KOPT-K1 (cell line): ENCODE results near the gene EIF3L.

Experiments used
- H3K27ac ChIP-seq: fragments of 200-600 bp; sonication (generic); 2 replicates; pipeline ENCODE4 v1.5.1; 2016; ENCODE audit warnings: antibody characterized with exemption, mild to moderate bottlenecking, low read depth, low read length; ENCODE audit not compliant: poor library complexity, severe bottlenecking
- H3K36me3 ChIP-seq: fragments of 200-600 bp; sonication (generic); 2 replicates; pipeline ENCODE4 v1.5.1; 2017; ENCODE audit warnings: antibody characterized with exemption, mild to moderate bottlenecking, low read length, moderate library complexity; ENCODE audit not compliant: insufficient read depth
- H3K9me3 ChIP-seq: fragments of 200-600 bp; sonication (generic); 2 replicates; pipeline ENCODE4 v1.5.1; 2017; ENCODE audit warnings: antibody characterized with exemption, low read length, mild to moderate bottlenecking; ENCODE audit not compliant: insufficient read depth, poor library complexity, severe bottlenecking

Gene EIF3L

DNA sequence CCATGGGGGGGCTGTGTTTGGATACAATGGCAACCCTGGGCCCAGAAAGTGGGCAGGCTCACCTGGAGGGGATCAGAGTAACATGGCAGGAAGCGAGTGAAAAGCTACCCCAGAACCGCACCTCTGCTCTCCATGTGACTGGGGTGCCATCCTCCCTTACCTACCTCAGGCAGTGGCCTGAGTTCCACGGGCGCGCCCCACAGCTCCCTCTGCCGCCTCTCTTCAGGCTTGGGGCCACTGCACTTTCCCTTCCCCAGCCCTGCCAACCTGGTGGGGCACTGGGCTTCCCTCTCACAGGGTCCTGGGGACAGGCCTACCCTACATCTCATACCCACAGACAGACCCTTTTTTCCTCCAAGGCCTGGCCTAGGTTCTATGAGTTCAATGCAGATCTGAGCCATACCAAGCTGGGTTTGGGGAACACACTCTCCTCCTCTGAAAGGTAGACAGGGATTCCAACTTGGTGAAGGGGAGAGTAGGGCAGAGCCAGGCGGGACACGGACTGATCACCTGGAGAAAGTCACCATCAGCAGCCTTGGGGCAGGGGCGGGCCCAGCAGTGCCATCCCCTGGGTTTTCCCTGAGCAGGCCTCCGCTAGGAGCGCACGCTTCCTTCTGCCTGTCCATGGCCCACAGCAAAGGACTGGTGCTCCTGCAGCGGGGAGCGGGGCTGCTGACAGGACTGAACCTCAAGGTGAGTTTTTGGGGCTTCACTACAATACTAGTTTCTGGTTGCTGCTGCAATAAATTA is 19.0 kb upstream of the EIF3L start:
- Histone ChIP-seq H3K9me3 (no peaks in the 10 kb centered on the region), H3K27ac (no peak overlapping the region), H3K36me3 (peaks cover 62% of the 10 kb centered on the region)

DNA sequence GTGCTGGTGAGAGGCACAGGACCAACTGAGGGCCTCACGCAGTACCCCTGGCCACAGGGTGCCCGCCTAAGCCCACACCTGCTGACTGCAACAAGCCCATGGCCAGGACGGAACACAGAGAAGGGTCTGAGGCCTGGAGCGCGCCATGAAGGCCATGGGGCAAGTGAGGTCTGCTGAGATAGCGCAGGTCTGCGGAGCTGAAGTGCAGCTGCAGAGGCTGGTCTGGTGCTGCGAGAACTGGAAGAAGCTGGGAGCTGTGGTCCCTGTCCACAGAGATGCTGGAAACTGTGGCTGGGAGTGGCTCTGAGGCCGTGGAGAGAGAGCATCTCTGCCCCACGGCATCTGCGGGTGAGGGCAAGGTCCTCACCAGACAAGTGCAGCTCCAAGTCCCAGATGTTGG is 17.7 kb upstream of the EIF3L start:
- Histone ChIP-seq H3K9me3 (no peaks in the 10 kb centered on the region), H3K36me3 (peaks cover 74% of the 10 kb centered on the region), H3K27ac (no peak overlapping the region)

DNA sequence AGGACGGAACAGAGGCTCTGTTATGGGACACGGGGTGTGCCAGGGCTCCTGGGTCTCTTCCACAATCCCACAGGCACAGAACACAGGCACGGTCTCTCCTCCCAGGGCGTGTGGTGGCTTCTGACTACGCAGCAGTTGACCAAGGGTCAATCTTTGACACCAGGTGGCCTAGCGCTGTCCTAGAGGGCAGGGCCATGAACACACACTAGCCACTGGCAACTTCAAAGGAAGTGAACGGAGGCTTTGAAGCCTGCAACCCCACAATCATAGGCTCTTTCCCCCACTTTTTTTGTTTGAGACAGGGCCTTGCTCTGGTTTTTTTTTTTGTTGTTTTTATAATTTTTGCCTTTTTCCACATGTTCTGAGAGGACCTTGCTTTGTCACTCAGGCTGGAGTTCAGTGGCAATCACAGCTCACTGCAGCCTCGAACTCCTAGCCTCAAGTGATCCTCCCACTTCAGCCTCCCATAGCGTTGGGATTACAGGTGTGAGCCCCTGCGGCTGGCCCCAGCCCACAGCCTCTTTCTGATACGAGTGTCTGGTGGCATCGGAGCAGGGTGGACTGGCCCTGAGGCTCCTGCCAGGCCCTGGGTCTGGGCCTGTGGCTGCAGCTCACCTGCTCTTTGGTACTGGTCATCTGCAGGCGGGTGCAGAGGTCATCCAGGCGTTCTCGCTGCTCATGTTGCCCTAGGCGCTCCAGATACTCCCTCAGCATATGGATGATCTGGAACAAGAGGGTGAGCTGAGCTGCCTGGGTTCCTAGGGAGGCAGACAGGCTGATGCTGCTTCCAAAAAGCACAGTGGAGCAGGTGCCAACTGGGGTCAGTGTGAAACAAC is 17.0 kb upstream of the EIF3L start:
- Histone ChIP-seq H3K9me3 (no peaks in the 10 kb centered on the region), H3K27ac (no peak overlapping the region), H3K36me3 (peaks cover 81% of the 10 kb centered on the region)

DNA sequence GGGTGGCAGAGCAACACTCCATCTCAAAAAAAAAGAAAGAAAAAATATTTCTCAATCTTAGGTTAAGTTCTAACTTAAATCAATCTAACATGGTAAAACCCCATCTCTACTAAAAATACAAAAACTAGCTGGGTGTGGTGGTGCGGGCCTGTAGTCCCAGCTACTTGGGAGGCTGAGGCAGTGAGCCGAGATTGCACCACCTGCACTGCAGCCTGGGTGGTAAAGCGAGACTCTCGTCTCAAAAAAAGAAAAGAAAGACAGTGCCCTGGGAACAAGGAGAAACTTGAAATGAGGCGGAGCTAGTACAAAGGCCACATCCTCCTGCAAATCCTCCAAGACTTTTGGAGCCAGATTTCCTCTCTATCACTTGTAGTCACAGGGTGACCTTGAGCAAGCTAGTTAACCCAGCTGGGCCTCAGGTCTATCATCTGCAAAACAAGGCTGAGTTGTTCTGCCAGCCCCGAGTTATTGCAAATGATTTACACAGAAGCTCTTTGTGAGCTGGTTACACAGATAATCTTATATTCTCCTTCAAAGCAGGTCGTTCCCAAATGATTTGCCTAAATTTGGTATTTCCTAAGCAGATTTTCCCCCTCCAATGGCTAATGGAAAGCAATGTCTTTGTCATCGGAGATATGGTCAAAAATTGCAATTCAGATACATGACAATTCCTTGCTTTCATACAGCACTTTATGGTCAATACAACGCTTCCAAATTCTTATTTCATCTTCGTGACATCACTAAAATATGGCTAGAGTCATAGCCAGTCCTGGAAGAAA is 7.0 kb upstream of the EIF3L start:
- peaks cover 5% of the 10 kb centered on the region for H3K9me3 ChIP-seq
- no peak overlapping the region for H3K27ac ChIP-seq
- H3K36me3 ChIP-seq: peaks cover 33% of the 10 kb centered on the region

DNA sequence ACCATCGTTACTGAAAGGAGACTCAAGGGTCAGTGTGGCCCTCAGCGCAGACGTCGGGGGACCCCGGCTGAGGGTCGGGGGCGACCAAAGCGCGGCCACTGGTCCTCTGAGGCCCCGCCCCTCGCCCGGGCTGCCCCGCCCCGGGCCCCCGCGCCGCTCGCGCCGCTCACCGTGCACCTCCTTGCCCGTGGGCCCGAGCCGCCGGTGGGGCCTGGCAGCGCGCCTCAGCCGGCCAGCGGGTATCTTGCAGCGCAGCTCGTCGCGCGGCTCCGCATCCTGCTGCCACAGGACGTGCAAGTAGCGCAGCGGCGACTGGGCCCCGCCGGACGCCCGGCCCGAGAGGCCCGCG is 5.5 kb upstream of the EIF3L start:
- Histone ChIP-seq H3K9me3 (peaks cover 5% of the 10 kb centered on the region), H3K27ac (peak overlapping the region; percentile 70), H3K36me3 (peaks cover 19% of the 10 kb centered on the region)

DNA sequence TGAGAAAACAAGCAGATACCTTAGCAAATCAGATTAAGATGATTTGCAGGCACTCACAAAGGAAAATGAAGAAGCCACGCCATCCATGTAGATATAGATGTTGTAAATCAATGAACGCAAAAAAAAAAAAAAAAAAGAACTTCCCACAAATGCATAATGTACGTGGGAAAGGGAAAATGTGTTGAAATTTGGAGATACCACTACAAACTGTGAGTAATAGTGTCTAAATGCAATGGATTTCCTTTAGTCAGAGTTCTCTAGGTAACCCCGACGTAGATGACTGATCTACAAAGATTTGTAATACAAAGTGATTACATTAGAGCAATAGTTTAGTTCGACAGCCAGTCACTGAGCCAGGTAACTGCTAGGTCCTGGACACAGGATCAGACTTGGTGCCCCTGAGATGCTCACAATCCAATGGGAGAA is 4.3 kb upstream of the EIF3L start:
- Histone ChIP-seq H3K27ac (no peak overlapping the region), H3K9me3 (peaks cover 5% of the 10 kb centered on the region), H3K36me3 (peaks cover 7% of the 10 kb centered on the region; the same call in 1 of the 2 replicates)

DNA sequence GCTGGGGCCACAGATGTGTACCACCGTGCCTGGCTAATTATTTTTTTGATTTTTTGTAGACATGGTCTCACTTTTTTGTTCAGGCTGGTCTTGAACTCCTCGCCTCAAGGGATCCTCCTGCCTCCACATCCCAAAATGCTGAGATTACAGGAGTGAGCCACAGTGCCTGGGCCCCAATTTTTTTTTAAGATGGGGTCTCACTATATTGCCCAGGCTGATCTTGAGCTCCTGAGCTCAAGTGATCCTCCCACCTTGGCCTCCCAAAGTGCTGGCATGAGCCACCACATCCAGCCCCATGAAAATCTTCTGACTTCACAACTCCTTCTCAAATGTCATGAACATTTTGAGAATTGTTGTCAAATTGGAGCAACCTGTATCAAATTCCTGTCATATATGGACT is 2.8 kb upstream of the EIF3L start:
- peaks cover 10% of the 10 kb centered on the region for H3K36me3 ChIP-seq
- no peak overlapping the region for H3K27ac ChIP-seq
- H3K9me3 ChIP-seq: peaks cover 5% of the 10 kb centered on the region

DNA sequence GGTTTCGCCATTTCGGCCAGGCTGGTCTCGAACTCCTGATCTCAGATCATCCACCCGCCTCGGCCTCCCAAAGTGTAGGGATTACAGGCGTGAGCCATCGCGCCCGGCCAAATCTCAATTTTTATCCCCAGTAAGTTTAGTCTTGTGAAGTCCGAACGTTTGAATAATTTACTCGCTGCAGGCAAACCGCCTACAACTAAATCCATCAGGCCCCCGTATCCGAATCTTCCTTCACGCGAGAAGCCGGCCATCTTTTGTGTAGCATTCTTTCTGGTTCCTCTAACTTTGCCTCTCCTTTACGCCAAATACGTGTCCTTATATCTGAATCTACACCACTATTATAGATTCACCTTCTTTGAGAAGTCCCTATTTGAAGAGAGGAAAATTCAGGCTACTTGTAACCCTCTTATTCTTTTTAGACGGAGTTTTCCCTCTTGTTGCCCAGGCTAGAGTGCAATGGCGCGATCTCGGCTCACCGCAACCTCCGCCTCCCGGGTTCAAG is 581 bp upstream of the EIF3L start:
- H3K9me3 ChIP-seq: peaks cover 5% of the 10 kb centered on the region
- H3K27ac ChIP-seq: peak overlapping the region; percentile 75
- H3K36me3 ChIP-seq: peaks cover 32% of the 10 kb centered on the region

DNA sequence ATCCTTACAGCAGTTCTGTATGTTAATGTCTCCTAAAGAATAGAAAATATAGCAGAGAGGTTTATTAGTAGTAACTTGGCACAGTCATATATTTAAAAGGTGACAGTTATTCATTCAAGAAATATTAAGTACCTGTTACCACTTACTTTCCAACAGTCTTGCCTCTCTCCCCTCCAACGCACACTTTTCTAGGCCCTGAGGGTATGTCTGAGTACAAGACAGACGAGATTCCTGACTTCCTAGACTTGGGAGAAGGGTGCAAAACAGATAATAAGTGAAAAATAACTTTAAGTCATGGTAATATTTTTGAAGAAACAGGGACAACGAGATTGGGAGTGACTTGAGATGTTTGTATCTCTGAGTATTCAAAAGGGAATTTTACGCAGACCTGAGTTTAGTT is 1.6 kb downstream of the EIF3L start:
- Histone ChIP-seq H3K36me3 (peaks cover 53% of the 10 kb centered on the region), H3K27ac (no peak overlapping the region), H3K9me3 (no peaks in the 10 kb centered on the region)

DNA sequence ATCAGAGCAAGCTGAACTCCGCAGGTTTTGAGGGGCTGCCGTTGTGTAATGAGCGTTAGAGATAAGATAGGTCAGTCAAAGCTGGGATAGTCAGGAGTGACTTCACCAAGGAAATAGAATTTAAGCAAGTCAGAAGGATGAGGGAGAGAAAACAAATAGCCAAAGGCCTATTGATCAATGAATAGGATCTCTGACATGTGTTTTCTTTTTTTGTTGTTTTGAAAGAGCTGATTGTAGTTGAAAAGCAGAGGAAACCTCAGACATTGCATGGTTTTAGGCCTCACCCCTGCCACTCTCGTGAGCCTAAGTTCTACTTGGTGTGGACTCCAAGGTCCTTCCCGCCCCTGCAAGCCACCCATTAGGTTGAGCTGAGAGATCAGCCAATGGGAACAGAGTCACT is 3.2 kb downstream of the EIF3L start:
- H3K36me3 ChIP-seq: peaks cover 69% of the 10 kb centered on the region
- no peaks in the 10 kb centered on the region for H3K9me3 ChIP-seq
- no peak overlapping the region for H3K27ac ChIP-seq

DNA sequence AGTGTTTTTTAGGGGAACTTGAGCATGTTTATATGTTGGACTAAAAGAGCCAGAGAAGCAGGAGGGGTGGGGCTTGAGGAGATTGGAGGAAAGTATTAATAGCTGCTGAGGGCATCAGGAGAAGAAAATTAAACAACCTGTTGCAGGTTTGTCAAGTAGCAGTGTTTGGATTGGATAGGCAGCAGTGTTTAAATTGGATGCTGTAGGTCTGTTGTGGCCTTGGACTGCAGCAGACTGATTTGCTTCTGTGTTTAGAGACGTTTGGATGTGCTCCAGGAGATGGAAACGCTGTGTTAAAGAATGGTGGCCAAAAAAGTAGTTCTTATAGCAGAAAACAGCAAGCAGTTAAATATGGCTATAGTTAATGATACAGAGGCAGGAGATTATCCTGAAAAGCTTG is 5.7 kb downstream of the EIF3L start:
- peaks cover 94% of the 10 kb centered on the region for H3K36me3 ChIP-seq
- H3K9me3 ChIP-seq: no peaks in the 10 kb centered on the region
- H3K27ac ChIP-seq: no peak overlapping the region

DNA sequence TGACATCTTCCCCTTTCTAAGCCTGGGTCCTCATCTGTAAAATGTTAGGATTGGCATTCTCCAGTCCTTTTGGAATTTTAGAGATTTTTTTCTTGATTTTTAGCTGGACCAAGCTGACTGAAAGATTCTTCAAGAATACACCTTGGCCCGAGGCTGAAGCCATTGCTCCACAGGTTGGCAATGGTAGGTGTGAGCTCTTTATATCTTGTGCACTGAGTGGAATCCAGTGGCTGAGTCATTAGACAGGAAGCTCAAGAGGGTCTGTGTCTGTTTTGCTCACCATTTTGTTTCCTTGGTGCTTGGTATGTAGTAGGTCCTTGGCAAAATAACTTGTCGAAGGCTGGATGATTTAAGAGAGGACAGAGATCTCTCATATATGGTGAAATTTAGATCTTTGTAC is 6.2 kb downstream of the EIF3L start:
- Histone ChIP-seq H3K27ac (no peak overlapping the region), H3K36me3 (peaks cover 99% of the 10 kb centered on the region), H3K9me3 (no peaks in the 10 kb centered on the region)

DNA sequence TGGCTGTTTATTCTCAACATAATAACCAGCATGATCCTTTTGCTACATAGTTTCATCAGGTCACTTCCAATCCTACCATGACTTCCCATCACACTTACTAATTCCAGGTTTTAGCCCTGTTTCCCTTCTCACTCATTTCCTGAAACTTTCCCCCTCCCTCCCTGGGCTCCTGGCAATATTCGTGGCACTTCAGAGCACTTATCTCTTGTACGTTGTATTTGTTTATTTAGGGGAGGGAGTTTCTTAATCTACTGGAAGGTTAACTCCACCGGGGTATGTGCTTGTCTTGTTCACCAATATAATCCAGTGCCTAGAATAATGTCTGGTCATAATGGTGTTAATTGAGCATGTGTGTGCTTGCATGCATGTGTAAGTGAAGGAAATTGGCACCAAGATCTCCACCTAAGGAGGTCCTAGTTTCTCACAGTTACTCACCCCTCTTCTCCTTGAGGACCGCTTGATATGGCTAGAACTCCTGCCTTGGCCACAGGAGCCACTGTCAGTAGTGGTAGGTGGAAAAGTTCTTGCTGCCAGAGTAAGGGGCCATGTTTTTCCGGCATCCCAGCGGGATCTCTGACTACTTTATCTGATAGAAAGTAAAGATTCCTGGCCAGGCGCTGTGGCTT is 11.7 kb downstream of the EIF3L start:
- Histone ChIP-seq H3K9me3 (no peaks in the 10 kb centered on the region), H3K36me3 (peaks cover 99% of the 10 kb centered on the region), H3K27ac (no peak overlapping the region)

DNA sequence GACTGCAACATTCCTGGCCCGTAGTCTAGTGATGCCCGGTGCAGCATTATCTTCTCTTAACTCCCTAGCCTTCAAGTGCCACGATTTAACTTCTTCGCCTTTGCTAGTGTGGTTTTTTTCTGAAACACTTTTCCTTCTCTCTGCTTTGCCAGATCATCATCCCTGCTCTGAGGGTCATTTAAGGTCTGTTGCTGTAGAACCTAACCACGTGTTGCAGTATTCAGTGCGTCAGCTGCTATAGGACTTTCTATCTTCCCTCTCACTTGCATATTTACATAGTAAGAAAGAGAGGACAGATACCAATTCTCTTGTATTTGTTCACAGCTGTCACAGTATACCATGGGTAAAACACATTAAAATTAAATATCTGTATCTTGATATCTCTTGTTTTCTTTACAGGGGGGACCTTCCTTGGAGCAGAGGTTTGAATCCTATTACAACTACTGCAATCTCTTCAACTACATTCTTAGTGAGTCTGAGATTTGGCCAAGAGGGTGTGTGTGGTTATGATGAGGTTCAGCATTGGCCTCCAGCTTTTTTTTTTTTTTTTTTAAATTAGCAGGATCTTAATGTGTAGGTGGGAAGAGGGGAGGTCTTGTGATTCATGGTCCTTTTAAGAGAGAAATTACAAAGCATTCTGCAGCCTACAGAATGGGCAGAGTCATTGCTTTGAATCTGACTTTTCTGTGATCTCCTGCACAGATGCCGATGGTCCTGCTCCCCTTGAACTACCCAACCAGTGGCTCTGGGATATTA is 13.5 kb downstream of the EIF3L start:
- no peaks in the 10 kb centered on the region for H3K9me3 ChIP-seq
- H3K27ac ChIP-seq: no peak overlapping the region
- peaks cover 99% of the 10 kb centered on the region for H3K36me3 ChIP-seq
